ENCODE measurements around the gene EYS. TPM values are rescaled to one million over a fixed set of nuclear protein-coding genes. Genes with fewer than 3 reads are reported as not detected.

Gene EYS
- total RNA-seq, 5 donors from 2014 or later (not counting 1 experiment from before 2014, with no cell fraction given): not detected

DNA sequence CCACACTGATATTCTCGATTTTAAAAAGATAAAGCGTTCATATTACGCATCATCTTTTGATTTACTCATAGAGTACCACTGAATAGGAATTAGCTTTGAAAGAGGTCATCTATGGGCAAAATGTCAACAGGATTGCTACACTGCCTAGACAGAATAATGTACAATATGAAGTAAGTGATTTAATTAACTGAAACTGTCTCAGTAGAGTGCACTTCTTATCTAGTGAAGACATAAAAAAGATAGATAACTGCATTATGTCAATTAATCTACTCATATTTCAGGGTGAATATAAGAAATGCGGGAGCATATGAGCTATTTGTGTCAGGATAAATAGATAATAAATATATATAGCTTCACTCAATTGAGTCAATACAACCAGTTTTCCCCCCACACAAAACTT, 723.9 kb downstream of the EYS start:
- H3K9me3 Mint-ChIP-seq: peaks cover 3 to 14% (median 13%) of the 10 kb centered on the region in 3 donors
- DNase-seq (no peak), ATAC-seq (replicated peaks in 1 of 4) (no peak)
- Histone ChIP-seq H3K4me1 (ENCODE audit: control insufficient read depth in 1 of 2, extremely low read depth in 1 of 2, insufficient read depth in 2 of 2, low read length in 2 of 2) (no peaks in the 10 kb centered on the region), H3K27ac (ENCODE audit: low read length) (no peak overlapping the region), H3K27me3 (replicated peaks in 1 of 2; ENCODE audit: control insufficient read depth in 2 of 2, extremely low read depth in 1 of 2, insufficient read depth in 2 of 2, low read length in 1 of 2) (no peaks in the 10 kb centered on the region), H3K36me3 (ENCODE audit: control insufficient read depth in 2 of 2, extremely low read depth in 1 of 2, insufficient read depth in 1 of 2, low read length in 1 of 2) (no peaks in the 10 kb centered on the region), H3K4me3 (ENCODE audit: control insufficient read depth in 1 of 2, extremely low read depth in 1 of 2, low read length in 1 of 2) (no peak overlapping the region), H3K9me3 (no peaks in the 10 kb centered on the region)
- ChIA-PET CTCF (no interaction called here), POLR2A (no interaction called here)
- H3K4me1 Mint-ChIP-seq: no peaks in the 10 kb centered on the region
- no peaks in the 10 kb centered on the region for H3K36me3 Mint-ChIP-seq
- H3K27me3 Mint-ChIP-seq: no peaks in the 10 kb centered on the region
- H3K27ac Mint-ChIP-seq: no peak overlapping the region
- H3K4me3 Mint-ChIP-seq: no peak overlapping the region
- WGBS (ENCODE audit: insufficient coverage): no CpG with 5 or more reads among the region's 4 CpGs

DNA sequence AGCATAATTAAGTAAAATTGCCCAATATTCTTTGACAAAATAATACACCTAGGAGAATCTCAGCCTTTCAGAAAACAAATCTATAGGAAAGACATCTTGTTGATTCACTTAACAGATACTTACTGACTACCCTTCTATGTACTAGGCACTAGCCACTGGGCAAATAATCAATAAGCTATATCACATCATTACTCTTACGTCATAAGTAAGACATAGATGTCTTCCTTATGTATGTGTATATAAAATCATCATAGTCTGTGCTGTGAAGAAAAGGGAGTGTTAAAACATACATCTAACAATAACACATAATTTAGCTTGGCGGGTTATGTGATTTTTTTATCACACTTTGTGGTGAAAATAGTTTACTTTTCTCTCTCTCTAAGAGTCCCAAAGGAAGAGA, 733.9 kb downstream of the EYS start:
- H3K36me3 Mint-ChIP-seq: no peaks in the 10 kb centered on the region
- Histone ChIP-seq H3K36me3 (ENCODE audit: control insufficient read depth in 2 of 2, extremely low read depth in 1 of 2, insufficient read depth in 1 of 2, low read length in 1 of 2) (no peaks in the 10 kb centered on the region), H3K9me3 (no peaks in the 10 kb centered on the region), H3K27ac (ENCODE audit: low read length) (no peak overlapping the region), H3K4me1 (ENCODE audit: control insufficient read depth in 1 of 2, extremely low read depth in 1 of 2, insufficient read depth in 2 of 2, low read length in 2 of 2) (no peaks in the 10 kb centered on the region), H3K27me3 (replicated peaks in 1 of 2; ENCODE audit: control insufficient read depth in 2 of 2, extremely low read depth in 1 of 2, insufficient read depth in 2 of 2, low read length in 1 of 2) (no peaks in the 10 kb centered on the region), H3K4me3 (ENCODE audit: control insufficient read depth in 1 of 2, extremely low read depth in 1 of 2, low read length in 1 of 2) (no peak overlapping the region)
- H3K27ac Mint-ChIP-seq: no peak overlapping the region
- H3K4me1 Mint-ChIP-seq: no peaks in the 10 kb centered on the region
- H3K9me3 Mint-ChIP-seq: peaks cover 15 to 25% (median 21%) of the 10 kb centered on the region in 3 donors
- ATAC-seq (replicated peaks in 1 of 4) (no peak), DNase-seq (no peak)
- no peaks in the 10 kb centered on the region for H3K27me3 Mint-ChIP-seq
- ChIA-PET POLR2A (no interaction called here), CTCF (no interaction called here)
- WGBS (ENCODE audit: insufficient coverage): no CpG with 5 or more reads among the region's 2 CpGs
- H3K4me3 Mint-ChIP-seq: no peak overlapping the region

DNA sequence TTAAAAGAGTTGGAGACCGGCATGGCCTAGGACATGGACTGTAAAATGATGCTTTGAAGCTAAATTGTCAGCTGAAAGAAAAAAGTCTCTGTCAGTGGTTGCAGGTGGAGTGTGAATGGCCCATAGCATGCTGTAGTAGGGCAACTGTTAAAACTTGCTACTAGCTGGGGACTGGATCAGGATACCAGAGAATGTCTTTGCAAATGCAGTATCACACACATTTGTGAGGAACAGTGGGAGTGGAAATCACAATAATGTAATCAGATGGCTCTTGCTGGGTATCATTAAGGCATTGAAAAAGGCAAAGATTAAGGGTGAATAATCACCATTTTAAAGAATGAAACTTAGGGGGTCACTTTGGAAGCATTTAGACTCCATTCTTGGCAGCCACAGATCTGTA, 737.9 kb downstream of the EYS start:
- Mint-ChIP-seq H3K4me1 (no peaks in the 10 kb centered on the region), H3K4me3 (no peak overlapping the region), H3K27me3 (no peaks in the 10 kb centered on the region), H3K27ac (no peak overlapping the region), H3K36me3 (no peaks in the 10 kb centered on the region), H3K9me3 (peaks cover 6 to 27% (median 16%) of the 10 kb centered on the region in 3 donors)
- 67% methylated on average over 1 of the region's 1 CpG for WGBS (ENCODE audit: insufficient coverage)
- DNase-seq (no peak), ATAC-seq (replicated peaks in 1 of 4) (no peak)
- Histone ChIP-seq H3K36me3 (ENCODE audit: control insufficient read depth in 2 of 2, extremely low read depth in 1 of 2, insufficient read depth in 1 of 2, low read length in 1 of 2) (no peaks in the 10 kb centered on the region), H3K27ac (ENCODE audit: low read length) (no peak overlapping the region), H3K27me3 (replicated peaks in 1 of 2; ENCODE audit: control insufficient read depth in 2 of 2, extremely low read depth in 1 of 2, insufficient read depth in 2 of 2, low read length in 1 of 2) (no peaks in the 10 kb centered on the region), H3K4me3 (ENCODE audit: control insufficient read depth in 1 of 2, extremely low read depth in 1 of 2, low read length in 1 of 2) (no peak overlapping the region), H3K4me1 (ENCODE audit: control insufficient read depth in 1 of 2, extremely low read depth in 1 of 2, insufficient read depth in 2 of 2, low read length in 2 of 2) (no peaks in the 10 kb centered on the region), H3K9me3 (no peaks in the 10 kb centered on the region)
- CTCF ChIA-PET: no interaction called here
- POLR2A ChIA-PET: no interaction called here

DNA sequence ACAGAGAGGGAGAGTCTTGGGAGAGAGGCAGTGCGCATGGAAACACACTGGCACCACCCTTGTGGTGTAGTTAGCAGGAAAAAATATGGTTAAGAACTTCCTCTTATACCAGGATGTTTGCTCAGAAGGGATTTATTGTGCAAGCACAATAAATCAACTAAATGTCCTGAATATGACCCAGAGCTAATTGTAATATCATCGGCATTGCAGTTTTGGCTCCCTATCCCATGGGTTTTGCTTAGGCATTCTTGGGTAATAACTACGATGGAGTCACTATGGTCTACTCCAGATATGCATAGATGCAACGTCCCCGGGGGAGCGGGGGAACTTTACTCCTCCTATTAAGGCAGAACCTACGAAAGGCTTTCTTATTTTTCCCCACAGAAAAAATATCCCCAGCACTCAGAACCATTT, 751.6 kb downstream of the EYS start:
- no peaks in the 10 kb centered on the region for H3K4me1 ChIP-seq (ENCODE audit: control insufficient read depth in 1 of 2, extremely low read depth in 1 of 2, insufficient read depth in 2 of 2, low read length in 2 of 2)
- H3K4me3 ChIP-seq (ENCODE audit: control insufficient read depth in 1 of 2, extremely low read depth in 1 of 2, low read length in 1 of 2): no peak overlapping the region
- H3K27me3 ChIP-seq (replicated peaks in 1 of 2; ENCODE audit: control insufficient read depth in 2 of 2, extremely low read depth in 1 of 2, insufficient read depth in 2 of 2, low read length in 1 of 2): no peaks in the 10 kb centered on the region
- peaks cover 10 to 21% (median 16%) of the 10 kb centered on the region in 3 donors for H3K9me3 Mint-ChIP-seq
- ChIA-PET POLR2A (no interaction called here), CTCF (no interaction called here)
- H3K27ac Mint-ChIP-seq: no peak overlapping the region
- H3K36me3 Mint-ChIP-seq: no peaks in the 10 kb centered on the region
- WGBS (ENCODE audit: insufficient coverage): 29% methylated on average over 6 of the region's 7 CpGs
- ATAC-seq (replicated peaks in 1 of 4) (no peak), DNase-seq (no peak)
- H3K4me1 Mint-ChIP-seq: no peaks in the 10 kb centered on the region
- no peaks in the 10 kb centered on the region for H3K9me3 ChIP-seq
- no peak overlapping the region for H3K27ac ChIP-seq (ENCODE audit: low read length)
- no peaks in the 10 kb centered on the region for H3K36me3 ChIP-seq (ENCODE audit: control insufficient read depth in 2 of 2, extremely low read depth in 1 of 2, insufficient read depth in 1 of 2, low read length in 1 of 2)
- no peak overlapping the region for H3K4me3 Mint-ChIP-seq
- no peaks in the 10 kb centered on the region for H3K27me3 Mint-ChIP-seq

DNA sequence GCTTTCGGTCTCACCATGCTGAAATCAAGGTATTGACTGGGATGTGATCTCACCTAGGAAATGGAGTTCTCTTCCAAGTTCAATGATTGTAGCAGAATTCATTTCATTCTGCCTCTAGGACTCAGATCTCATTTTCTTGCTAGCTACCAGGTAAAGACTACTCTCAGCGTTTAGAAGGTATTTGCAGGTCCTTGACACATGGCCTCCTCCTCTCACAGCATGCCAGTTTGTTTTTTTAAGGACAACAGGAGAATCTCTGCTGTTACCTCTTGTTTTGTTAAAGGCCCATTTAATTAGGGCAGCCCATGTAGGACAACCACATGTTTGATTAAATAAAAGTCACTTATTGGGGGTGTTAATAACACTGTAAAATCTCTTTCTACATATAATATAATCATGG, 757.8 kb downstream of the EYS start:
- DNase-seq (no peak), ATAC-seq (replicated peaks in 1 of 4) (no peak)
- no peak overlapping the region for H3K4me3 Mint-ChIP-seq
- Histone ChIP-seq H3K27ac (ENCODE audit: low read length) (no peak overlapping the region), H3K36me3 (ENCODE audit: control insufficient read depth in 2 of 2, extremely low read depth in 1 of 2, insufficient read depth in 1 of 2, low read length in 1 of 2) (no peaks in the 10 kb centered on the region), H3K9me3 (no peaks in the 10 kb centered on the region), H3K27me3 (replicated peaks in 1 of 2; ENCODE audit: control insufficient read depth in 2 of 2, extremely low read depth in 1 of 2, insufficient read depth in 2 of 2, low read length in 1 of 2) (no peaks in the 10 kb centered on the region), H3K4me3 (ENCODE audit: control insufficient read depth in 1 of 2, extremely low read depth in 1 of 2, low read length in 1 of 2) (no peak overlapping the region), H3K4me1 (ENCODE audit: control insufficient read depth in 1 of 2, extremely low read depth in 1 of 2, insufficient read depth in 2 of 2, low read length in 2 of 2) (no peaks in the 10 kb centered on the region)
- no CpG with 5 or more reads among the region's 2 CpGs for WGBS (ENCODE audit: insufficient coverage)
- peaks cover 0 to 14% (median 7%) of the 10 kb centered on the region in 3 donors for H3K9me3 Mint-ChIP-seq
- ChIA-PET POLR2A (no interaction called here), CTCF (no interaction called here)
- no peaks in the 10 kb centered on the region for H3K4me1 Mint-ChIP-seq
- no peaks in the 10 kb centered on the region for H3K36me3 Mint-ChIP-seq
- H3K27me3 Mint-ChIP-seq: no peaks in the 10 kb centered on the region
- no peak overlapping the region for H3K27ac Mint-ChIP-seq

DNA sequence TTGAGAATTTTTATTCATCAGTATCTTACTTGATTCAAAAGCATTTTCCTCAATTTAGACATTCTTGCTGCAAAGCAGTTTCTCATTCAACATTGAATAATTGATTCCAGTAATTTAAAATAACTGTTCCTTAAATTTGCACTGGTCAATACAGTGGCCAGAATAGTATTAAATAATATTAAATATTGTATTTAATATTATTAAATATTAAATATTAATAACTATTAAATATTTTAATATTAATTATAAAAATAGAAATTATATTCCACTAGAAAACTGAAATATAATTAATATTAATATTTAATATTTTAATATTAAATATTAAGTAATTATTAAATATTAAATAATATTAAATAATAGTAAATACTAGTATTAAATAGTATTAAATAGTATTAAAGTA, 758.8 kb downstream of the EYS start:
- no peaks in the 10 kb centered on the region for H3K36me3 ChIP-seq (ENCODE audit: control insufficient read depth in 2 of 2, extremely low read depth in 1 of 2, insufficient read depth in 1 of 2, low read length in 1 of 2)
- H3K27me3 ChIP-seq (replicated peaks in 1 of 2; ENCODE audit: control insufficient read depth in 2 of 2, extremely low read depth in 1 of 2, insufficient read depth in 2 of 2, low read length in 1 of 2): no peaks in the 10 kb centered on the region
- Mint-ChIP-seq H3K4me1 (no peaks in the 10 kb centered on the region), H3K9me3 (peaks cover 5 to 20% (median 10%) of the 10 kb centered on the region in 3 donors), H3K4me3 (no peak overlapping the region), H3K27me3 (no peaks in the 10 kb centered on the region), H3K27ac (no peak overlapping the region), H3K36me3 (no peaks in the 10 kb centered on the region)
- no peaks in the 10 kb centered on the region for H3K4me1 ChIP-seq (ENCODE audit: control insufficient read depth in 1 of 2, extremely low read depth in 1 of 2, insufficient read depth in 2 of 2, low read length in 2 of 2)
- ATAC-seq (replicated peaks in 1 of 4) (no peak), DNase-seq (no peak)
- POLR2A ChIA-PET: no interaction called here
- no peaks in the 10 kb centered on the region for H3K9me3 ChIP-seq
- CTCF ChIA-PET: no interaction called here
- H3K27ac ChIP-seq (ENCODE audit: low read length): no peak overlapping the region
- H3K4me3 ChIP-seq (ENCODE audit: control insufficient read depth in 1 of 2, extremely low read depth in 1 of 2, low read length in 1 of 2): no peak overlapping the region

DNA sequence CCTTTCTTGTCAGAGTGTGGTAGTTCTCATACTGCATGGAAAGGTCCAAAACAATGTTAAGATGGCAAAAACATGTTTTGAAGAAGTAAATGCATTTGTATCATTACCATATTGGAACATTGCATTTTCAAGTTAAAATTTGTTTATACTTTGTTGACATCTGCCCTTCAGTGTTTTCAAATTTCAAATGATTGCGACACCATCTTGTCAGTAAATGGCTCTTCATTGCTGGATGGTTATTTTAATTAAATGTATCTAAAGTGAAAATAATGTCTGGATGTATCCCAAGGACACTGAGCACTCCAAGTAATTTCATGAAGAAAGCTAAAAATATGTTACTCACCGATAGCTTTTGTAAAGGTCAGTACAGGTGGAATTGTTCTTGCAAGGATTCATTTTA, 761.6 kb downstream of the EYS start:
- Histone ChIP-seq H3K4me3 (ENCODE audit: control insufficient read depth in 1 of 2, extremely low read depth in 1 of 2, low read length in 1 of 2) (no peak overlapping the region), H3K27ac (ENCODE audit: low read length) (no peak overlapping the region), H3K27me3 (replicated peaks in 1 of 2; ENCODE audit: control insufficient read depth in 2 of 2, extremely low read depth in 1 of 2, insufficient read depth in 2 of 2, low read length in 1 of 2) (no peaks in the 10 kb centered on the region), H3K9me3 (no peaks in the 10 kb centered on the region), H3K4me1 (ENCODE audit: control insufficient read depth in 1 of 2, extremely low read depth in 1 of 2, insufficient read depth in 2 of 2, low read length in 2 of 2) (no peaks in the 10 kb centered on the region), H3K36me3 (ENCODE audit: control insufficient read depth in 2 of 2, extremely low read depth in 1 of 2, insufficient read depth in 1 of 2, low read length in 1 of 2) (no peaks in the 10 kb centered on the region)
- H3K9me3 Mint-ChIP-seq: peaks cover 8 to 20% (median 9%) of the 10 kb centered on the region in 3 donors
- ATAC-seq (replicated peaks in 1 of 4): no peak
- H3K4me1 Mint-ChIP-seq: no peaks in the 10 kb centered on the region
- no peak overlapping the region for H3K27ac Mint-ChIP-seq
- CTCF ChIA-PET: no interaction called here
- POLR2A ChIA-PET: no interaction called here
- no peak for DNase-seq
- WGBS (ENCODE audit: insufficient coverage): no CpG with 5 or more reads among the region's 2 CpGs
- H3K36me3 Mint-ChIP-seq: no peaks in the 10 kb centered on the region
- H3K4me3 Mint-ChIP-seq: no peak overlapping the region
- no peaks in the 10 kb centered on the region for H3K27me3 Mint-ChIP-seq
